Tibial nerve (tissue), 4 donors: ENCODE measurements around the gene METTL24. TPM values are rescaled to one million over a fixed set of nuclear protein-coding genes. Genes with fewer than 3 reads are reported as not detected.
"Not testable (repeated sequence)": the region's sequence is repeated elsewhere in the genome, so short reads cannot be mapped to it uniquely, and the experiment has no call there.

ENCODE experiments used
- DNase-seq, 2 donors: peaks; one replicate each; pipeline ENCODE4 v3.0.0-alpha.2; 2019; ENCODE audit warnings: low spot score in 2 of 2
- H3K27ac ChIP-seq, 4 donors: fragments of 200-600 bp; sonication (generic) in 3 of 4; one replicate each; pipeline ENCODE4 v1.5.1; 2017 to 2019; ENCODE audit warnings: mild to moderate bottlenecking in 1 of 4
- H3K27me3 ChIP-seq, 2 donors: fragments of 200-600 bp; sonication (generic) in 1 of 2; one replicate each; pipeline versions ENCODE4 v1.5.1 to v1.6.0; 2017 to 2019
- H3K36me3 ChIP-seq, 3 donors: fragments of 200-600 bp; sonication (generic); one replicate each; pipeline ENCODE4 v1.5.1; 2018 to 2019
- H3K4me1 ChIP-seq, 4 donors: fragments of 200-600 bp; sonication (generic) in 3 of 4; one replicate each; pipeline ENCODE4 v1.5.1; 2017 to 2019
- H3K4me3 ChIP-seq, 4 donors: fragments of 200-600 bp; sonication (generic) in 3 of 4; one replicate each; pipeline ENCODE4 v1.5.1; 2017 to 2019; ENCODE audit warnings: mild to moderate bottlenecking in 1 of 4, moderate library complexity in 1 of 4
- H3K9me3 ChIP-seq, 4 donors: fragments of 200-600 bp; sonication (generic) in 3 of 4; one replicate each; pipeline ENCODE4 v1.5.1; 2017 to 2019
- EP300 ChIP-seq, 2 donors: sonication (generic); formaldehyde crosslinking; IDR thresholded peaks; one replicate each; pipeline ENCODE4 v1.6.1; 2017; ENCODE audit warnings: antibody characterized with exemption in 2 of 2, mild to moderate bottlenecking in 1 of 2
- POLR2A ChIP-seq, 2 donors: fragments of 450-650 bp; IDR thresholded peaks; one replicate each; pipeline ENCODE4 v1.6.1; 2017; ENCODE audit warnings: antibody characterized with exemption in 2 of 2, mild to moderate bottlenecking in 2 of 2, moderate library complexity in 2 of 2
- WGBS, 2 donors: methylation state at CpG; one replicate each; pipeline ENCODE4 v1.1.5; 2018; 5-methylcytosine and 5-hydroxymethylcytosine counted together
- total RNA-seq, 4 donors: library from RNA; depleted of rRNA; stranded (reverse); fragments of >200 nt; gene quantifications; one replicate each; pipeline ENCODE4 v1.1.0, GENCODE V29; 2016
- TF ChIP-seq, protein P1 (sequence below), 5 experiments: fragments of 200-600 bp in 3 of 5; fragments of 450-650 bp in 2 of 5; sonication (generic) in 3 of 5; IDR thresholded peaks; one replicate each; pipeline ENCODE4 v1.5.1; 2016 to 2019; ENCODE audit warnings: antibody characterized with exemption in 5 of 5, mild to moderate bottlenecking in 3 of 5, moderate library complexity in 2 of 5

The METTL24 gene
- total RNA-seq, 4 donors from 2014 or later, result 0.63 to 2.4 (median 0.93) TPM

DNA sequence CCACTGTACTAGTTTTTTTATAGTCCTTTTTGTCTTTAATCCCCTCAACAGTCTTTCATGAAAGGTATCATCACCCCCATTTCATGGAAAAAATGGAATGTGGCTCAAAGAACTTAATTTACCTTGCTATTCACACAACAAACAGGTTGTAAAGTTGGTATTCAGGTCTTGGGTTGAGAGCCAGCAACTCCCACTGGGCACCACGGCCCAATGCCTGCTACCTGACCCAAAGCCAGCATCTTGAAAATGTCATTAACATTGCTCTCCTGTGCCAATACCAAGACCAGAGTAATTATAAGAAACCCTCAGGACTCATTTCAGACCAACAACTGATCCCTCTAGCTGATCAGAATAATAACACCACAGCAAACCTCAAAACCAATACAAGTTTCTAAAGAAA lies 75.7 kb downstream of the METTL24 start:
- Histone ChIP-seq H3K27ac (no peak overlapping the region), H3K4me3 (no peak overlapping the region), H3K9me3 (no peaks in the 10 kb centered on the region), H3K27me3 (no peaks in the 10 kb centered on the region), H3K36me3 (no peaks in the 10 kb centered on the region), H3K4me1 (peaks cover 0 to 12% (median 0%) of the 10 kb centered on the region in 4 donors)
- DNase-seq, result no peak
- TF ChIP-seq, protein P1, sequence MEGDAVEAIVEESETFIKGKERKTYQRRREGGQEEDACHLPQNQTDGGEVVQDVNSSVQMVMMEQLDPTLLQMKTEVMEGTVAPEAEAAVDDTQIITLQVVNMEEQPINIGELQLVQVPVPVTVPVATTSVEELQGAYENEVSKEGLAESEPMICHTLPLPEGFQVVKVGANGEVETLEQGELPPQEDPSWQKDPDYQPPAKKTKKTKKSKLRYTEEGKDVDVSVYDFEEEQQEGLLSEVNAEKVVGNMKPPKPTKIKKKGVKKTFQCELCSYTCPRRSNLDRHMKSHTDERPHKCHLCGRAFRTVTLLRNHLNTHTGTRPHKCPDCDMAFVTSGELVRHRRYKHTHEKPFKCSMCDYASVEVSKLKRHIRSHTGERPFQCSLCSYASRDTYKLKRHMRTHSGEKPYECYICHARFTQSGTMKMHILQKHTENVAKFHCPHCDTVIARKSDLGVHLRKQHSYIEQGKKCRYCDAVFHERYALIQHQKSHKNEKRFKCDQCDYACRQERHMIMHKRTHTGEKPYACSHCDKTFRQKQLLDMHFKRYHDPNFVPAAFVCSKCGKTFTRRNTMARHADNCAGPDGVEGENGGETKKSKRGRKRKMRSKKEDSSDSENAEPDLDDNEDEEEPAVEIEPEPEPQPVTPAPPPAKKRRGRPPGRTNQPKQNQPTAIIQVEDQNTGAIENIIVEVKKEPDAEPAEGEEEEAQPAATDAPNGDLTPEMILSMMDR (IDR thresholded peaks at IDR 0.05), result no peak
- TF ChIP-seq POLR2A (IDR thresholded peaks at IDR 0.05) (no peak), EP300 (IDR thresholded peaks at IDR 0.05) (no peak)
- 83 to 86% methylated on average over 1 of the region's 1 CpG for WGBS, 2 donors

- WGBS, 2 donors, result 59 to 67% methylated on average over 7 of the region's 7 CpGs
- no peak for DNase-seq
- TF ChIP-seq, protein P1 (IDR thresholded peaks at IDR 0.05), result no peak
- TF ChIP-seq POLR2A (IDR thresholded peaks at IDR 0.05) (no peak), EP300 (IDR thresholded peaks at IDR 0.05) (no peak)
- no peaks in the 10 kb centered on the region for H3K27me3 ChIP-seq
- no peaks in the 10 kb centered on the region for H3K36me3 ChIP-seq
- no peaks in the 10 kb centered on the region for H3K4me1 ChIP-seq
- no peak overlapping the region for H3K27ac ChIP-seq
- H3K4me3 ChIP-seq, result no peak overlapping the region
- H3K9me3 ChIP-seq, result no peaks in the 10 kb centered on the region
Measured at GRCh38 chr6:110277100-110277665, 81.0 kb downstream of the METTL24 start.

DNA sequence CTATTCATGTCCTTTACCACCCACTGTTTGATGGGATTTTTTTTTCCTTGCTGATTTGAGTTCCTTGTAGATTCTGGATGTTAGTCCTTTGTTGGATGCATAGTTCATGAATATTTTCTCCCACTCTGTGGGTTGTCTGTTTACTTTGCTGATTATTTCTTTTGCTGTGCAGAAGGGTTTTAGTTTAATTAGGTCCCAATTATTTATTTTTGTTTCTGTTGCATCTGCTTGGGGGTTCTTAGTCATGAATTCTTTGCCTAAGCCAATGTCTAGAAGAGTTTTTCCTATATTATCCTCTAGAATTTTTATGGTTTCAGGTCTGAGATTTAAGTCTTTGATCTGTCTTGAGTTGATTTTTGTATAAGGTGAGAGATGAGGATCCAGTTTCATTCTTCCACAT lies 85.4 kb downstream of the METTL24 start:
- DNase-seq, H3K36me3 ChIP-seq, H3K9me3 ChIP-seq, H3K4me3 ChIP-seq, H3K27me3 ChIP-seq, H3K27ac ChIP-seq, H3K4me1 ChIP-seq: not testable (repeated sequence)

DNA sequence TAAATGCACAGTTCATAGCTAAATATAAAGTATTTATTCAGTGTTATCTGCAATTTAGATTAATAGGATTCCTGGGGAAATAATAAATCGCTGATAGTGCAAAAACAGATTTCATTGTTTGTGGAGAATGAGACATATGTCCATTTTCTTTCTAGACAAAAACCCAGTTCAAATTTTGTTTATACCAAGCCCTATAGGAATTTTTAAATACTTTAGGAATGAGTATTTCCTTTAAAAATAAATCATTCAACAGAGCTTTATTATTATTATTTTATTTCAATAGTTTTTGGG lies 86.5 kb downstream of the METTL24 start:
- H3K27me3 ChIP-seq, result no peaks in the 10 kb centered on the region
- no peaks in the 10 kb centered on the region for H3K4me1 ChIP-seq
- H3K36me3 ChIP-seq, result no peaks in the 10 kb centered on the region
- no peak overlapping the region for H3K4me3 ChIP-seq
- no peak for DNase-seq
- TF ChIP-seq POLR2A (IDR thresholded peaks at IDR 0.05), result no peak
- TF ChIP-seq EP300 (IDR thresholded peaks at IDR 0.05), result no peak
- TF ChIP-seq, protein P1 (IDR thresholded peaks at IDR 0.05), result no peak
- H3K27ac ChIP-seq, result no peak overlapping the region
- no peaks in the 10 kb centered on the region for H3K9me3 ChIP-seq
- WGBS, 2 donors, result 71 to 73% methylated on average over 1 of the region's 1 CpG

GRCh38 chr6:110270165-110270564 lies 88.0 kb downstream of the METTL24 start:
- Histone ChIP-seq H3K27me3 (no peaks in the 10 kb centered on the region), H3K4me1 (no peaks in the 10 kb centered on the region), H3K9me3 (no peaks in the 10 kb centered on the region), H3K4me3 (no peak overlapping the region), H3K27ac (no peak overlapping the region), H3K36me3 (no peaks in the 10 kb centered on the region)
- DNase-seq, result no peak
- WGBS, 2 donors, result 53 to 61% methylated on average over 4 of the region's 4 CpGs
- TF ChIP-seq POLR2A (IDR thresholded peaks at IDR 0.05) (no peak), EP300 (IDR thresholded peaks at IDR 0.05) (no peak)
- TF ChIP-seq, protein P1 (IDR thresholded peaks at IDR 0.05), result no peak

DNA sequence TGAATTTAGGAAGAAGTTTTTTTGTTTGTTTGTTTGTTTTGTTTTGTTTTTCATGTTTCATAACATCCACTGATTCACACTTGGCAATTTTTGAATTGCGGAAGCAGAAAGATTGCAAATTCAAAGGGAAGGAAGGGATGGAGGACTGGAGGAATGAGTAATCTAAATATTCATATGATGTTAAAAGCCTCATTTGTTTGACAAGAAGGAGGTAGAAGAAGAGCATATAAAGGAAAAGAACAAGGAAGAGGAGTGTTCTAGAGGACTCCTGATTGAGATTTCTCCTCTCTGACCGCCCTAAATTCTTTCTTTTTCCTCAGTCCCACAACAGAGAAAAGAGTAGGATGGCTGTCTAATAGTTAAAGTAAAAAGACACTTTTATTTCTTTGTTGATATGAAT lies 88.5 kb downstream of the METTL24 start:
- no peak for DNase-seq
- no peaks in the 10 kb centered on the region for H3K9me3 ChIP-seq
- no peak overlapping the region for H3K27ac ChIP-seq
- TF ChIP-seq POLR2A (IDR thresholded peaks at IDR 0.05), result no peak
- TF ChIP-seq, protein P1 (IDR thresholded peaks at IDR 0.05), result no peak
- no peak for TF ChIP-seq EP300 (IDR thresholded peaks at IDR 0.05)
- no peak overlapping the region for H3K4me3 ChIP-seq
- H3K4me1 ChIP-seq, result no peaks in the 10 kb centered on the region
- H3K36me3 ChIP-seq, result no peaks in the 10 kb centered on the region
- WGBS, 2 donors, result 59 to 63% methylated on average over 2 of the region's 2 CpGs
- H3K27me3 ChIP-seq, result no peaks in the 10 kb centered on the region
